H1 (cell line): ENCODE measurements around the gene RBM17. TPM values are rescaled to one million over a fixed set of nuclear protein-coding genes. Genes with fewer than 3 reads are reported as not detected.

Experiments used
- CTCF ChIA-PET: fragments of 300-600 bp; sonication (Branson Sonifier 250); formaldehyde crosslinking; loops from one replicate; lab custom pipeline; 2021; ENCODE audit not compliant: partially characterized antibody; lab: Charles Lee
- POLR2A ChIA-PET: fragments of 300-600 bp; sonication (Branson Sonifier 250); formaldehyde crosslinking; loops from one replicate; lab custom pipeline; 2021; ENCODE audit warnings: inconsistent platforms; ENCODE audit not compliant: partially characterized antibody; lab: Charles Lee
- DNase-seq, 2 experiments: peaks; one replicate each; pipeline versions ENCODE4 v3.0.0 to v3.0.0-alpha.2; 2010 to 2022; ENCODE audit warnings: low spot score in 2 of 2, low read depth in 1 of 2, mixed read lengths in 1 of 2
- FAIRE-seq: peaks from 2 replicates; lab custom pipeline; 2011; peaks lifted over from hg19 to GRCh38; lab: Jason Lieb, UNC
- H2AFZ ChIP-seq: 2 replicates; pipeline ENCODE4 v1.8.1; 2012; ENCODE audit warnings: low read length, inconsistent platforms
- H2AK5ac ChIP-seq: 2 replicates; pipeline ENCODE4 v1.6.1; 2013; ENCODE audit warnings: low read depth, low read length
- H2BK120ac ChIP-seq: replicated peaks from 2 replicates; pipeline ENCODE3; 2013; ENCODE audit warnings: low read depth, low read length, inconsistent platforms
- H2BK12ac ChIP-seq: 2 replicates; pipeline ENCODE4 v1.6.1; 2013; ENCODE audit warnings: low read depth, low read length
- H2BK15ac ChIP-seq: 2 replicates; pipeline ENCODE4 v1.6.1; 2013; ENCODE audit warnings: low read length
- H2BK20ac ChIP-seq: 2 replicates; pipeline ENCODE4 v1.6.1; 2013; ENCODE audit warnings: low read length
- H2BK5ac ChIP-seq: 2 replicates; pipeline ENCODE4 v1.6.1; 2013; ENCODE audit warnings: low read depth, low read length
- H3K14ac ChIP-seq: 2 replicates; pipeline ENCODE4 v1.6.1; 2013; ENCODE audit warnings: inconsistent platforms; ENCODE audit not compliant: insufficient read length
- H3K18ac ChIP-seq: 2 replicates; pipeline ENCODE4 v1.6.1; 2013; ENCODE audit warnings: low read length; ENCODE audit errors: extremely low read depth
- H3K23ac ChIP-seq: 2 replicates; pipeline ENCODE4 v1.6.1; 2013; ENCODE audit warnings: inconsistent platforms; ENCODE audit not compliant: insufficient read length
- H3K23me2 ChIP-seq: 2 replicates; pipeline ENCODE4 v1.6.1; 2013; ENCODE audit warnings: low read depth, low read length
- H3K27ac ChIP-seq: 2 replicates; pipeline ENCODE4 v1.6.1; 2011; ENCODE audit warnings: low read depth, low read length, inconsistent platforms
- H3K27me3 ChIP-seq, 4 experiments: replicated peaks in 1 of 4; 1 replicate in 1 of 4; 2 replicates in 3 of 4; pipeline versions ENCODE4 v1.6.1 to v1.8.1; 2011 to 2013; ENCODE audit warnings: low read length in 3 of 4, mild to moderate bottlenecking in 3 of 4, inconsistent platforms in 2 of 4, mixed read lengths in 2 of 4, moderate library complexity in 1 of 4; ENCODE audit not compliant: control insufficient read depth in 3 of 4, insufficient read depth in 3 of 4; ENCODE audit errors: extremely low read depth in 1 of 4
- H3K36me3 ChIP-seq, 4 experiments: 2 replicates each; pipeline versions ENCODE4 v1.6.1 to v1.8.1; 2011 to 2013; ENCODE audit warnings: mild to moderate bottlenecking in 4 of 4, low read length in 3 of 4, moderate library complexity in 2 of 4, control low read depth in 1 of 4, inconsistent platforms in 1 of 4; ENCODE audit not compliant: insufficient read depth in 4 of 4, control insufficient read depth in 2 of 4
- H3K4ac ChIP-seq: replicated peaks from 2 replicates; pipeline ENCODE3; 2013; ENCODE audit warnings: low read length, low read depth, mixed read lengths, inconsistent platforms; ENCODE audit not compliant: insufficient read length
- H3K4me1 ChIP-seq, 4 experiments: replicated peaks in 1 of 4; 1 replicate in 1 of 4; 2 replicates in 3 of 4; pipeline versions ENCODE4 v1.6.1 to v1.8.1; 2011 to 2013; ENCODE audit warnings: low read length in 3 of 4, inconsistent platforms in 2 of 4, mixed read lengths in 1 of 4; ENCODE audit not compliant: insufficient read depth in 4 of 4, control insufficient read depth in 3 of 4
- H3K4me2 ChIP-seq, 2 experiments: 2 replicates each; pipeline versions ENCODE4 v1.6.1 to v1.8.1; 2011 to 2013; ENCODE audit warnings: low read depth in 2 of 2, low read length in 2 of 2, control low read depth in 1 of 2, inconsistent platforms in 1 of 2, mild to moderate bottlenecking in 1 of 2; ENCODE audit not compliant: insufficient read depth in 1 of 2
- H3K4me3 ChIP-seq, 4 experiments: fragments of 200-600, 300-600 bp in 1 of 4; sonication (generic), shearing (Covaris generic), sonication (Bioruptor Twin) in 1 of 4; 2 replicates each; pipeline versions ENCODE4 v1.5.1 to v1.8.1; 2011 to 2016; ENCODE audit warnings: low read length in 4 of 4, low read depth in 3 of 4, control low read depth in 2 of 4, inconsistent platforms in 2 of 4, mild to moderate bottlenecking in 2 of 4, mixed read lengths in 1 of 4, moderate library complexity in 1 of 4; ENCODE audit not compliant: insufficient read depth in 2 of 4; ENCODE audit errors: extremely low read depth in 1 of 4
- H3K56ac ChIP-seq: replicated peaks from 2 replicates; pipeline ENCODE3; 2013; ENCODE audit warnings: low read depth, mild to moderate bottlenecking, mixed read lengths, low read length, inconsistent platforms; ENCODE audit not compliant: insufficient read length
- H3K79me1 ChIP-seq: 2 replicates; pipeline ENCODE4 v1.6.1; 2013; ENCODE audit warnings: low read depth, low read length, control low read depth
- H3K79me2 ChIP-seq, 2 experiments: 2 replicates each; pipeline versions ENCODE4 v1.6.1 to v1.8.1; 2012 to 2013; ENCODE audit warnings: low read length in 2 of 2, mild to moderate bottlenecking in 2 of 2, inconsistent platforms in 1 of 2; ENCODE audit not compliant: insufficient read depth in 2 of 2, control insufficient read depth in 1 of 2
- H3K9ac ChIP-seq, 4 experiments: replicated peaks in 1 of 4; 1 replicate in 1 of 4; 2 replicates in 3 of 4; pipeline versions ENCODE4 v1.6.1 to v1.8.1; 2011 to 2013; ENCODE audit warnings: low read depth in 3 of 4, low read length in 3 of 4, control low read depth in 2 of 4, mild to moderate bottlenecking in 2 of 4, moderate library complexity in 2 of 4, inconsistent platforms in 1 of 4; ENCODE audit errors: extremely low read depth in 1 of 4
- H3K9me3 ChIP-seq, 2 experiments: 2 replicates each; pipeline versions ENCODE4 v1.6.1 to v1.8.1; 2012 to 2013; ENCODE audit warnings: mild to moderate bottlenecking in 2 of 2, moderate library complexity in 2 of 2, control low read depth in 1 of 2, inconsistent platforms in 1 of 2, low read depth in 1 of 2, low read length in 1 of 2, mixed read lengths in 1 of 2; ENCODE audit not compliant: insufficient read depth in 2 of 2
- H4K20me1 ChIP-seq, 2 experiments: replicated peaks in 1 of 2; 2 replicates each; pipeline versions ENCODE3 to v1.8.1; 2011 to 2013; ENCODE audit warnings: inconsistent platforms in 2 of 2, low read length in 2 of 2, mild to moderate bottlenecking in 1 of 2; ENCODE audit not compliant: insufficient read depth in 2 of 2, control insufficient read depth in 1 of 2
- H4K5ac ChIP-seq: 2 replicates; pipeline ENCODE4 v1.6.1; 2013; ENCODE audit warnings: low read length, low read depth, mixed read lengths, inconsistent platforms; ENCODE audit not compliant: insufficient read length
- H4K8ac ChIP-seq: 2 replicates; pipeline ENCODE4 v1.8.0; 2013; ENCODE audit warnings: mild to moderate bottlenecking, moderate library complexity, low read length, inconsistent platforms; ENCODE audit not compliant: insufficient read depth; ENCODE audit errors: extremely low read depth
- H4K91ac ChIP-seq: replicated peaks from 2 replicates; pipeline ENCODE3; 2013; ENCODE audit warnings: low read length, mixed read lengths, inconsistent platforms; ENCODE audit not compliant: insufficient read length
- ATF2 ChIP-seq: IDR thresholded peaks from 2 replicates; pipeline ENCODE4 v1.6.1; 2012; ENCODE audit warnings: low read length, inconsistent platforms
- BCL11A ChIP-seq, 2 experiments: IDR thresholded peaks; one replicate each; pipeline ENCODE4 v1.6.1; 2011; ENCODE audit warnings: low read depth in 2 of 2, low read length in 2 of 2, mild to moderate bottlenecking in 2 of 2
- CBX5 ChIP-seq: fragments of 300-800, 300-1000 bp; sonication (generic); IDR thresholded peaks from 2 replicates; pipeline ENCODE4 v1.7.1; 2016; ENCODE audit warnings: antibody characterized with exemption, low read length, low read depth
- CREB1 ChIP-seq: IDR thresholded peaks from 2 replicates; pipeline ENCODE4 v1.6.1; 2012; ENCODE audit warnings: inconsistent platforms
- EZH2 ChIP-seq: fragments of 200-600 bp; sonication (generic); IDR thresholded peaks from 2 replicates; pipeline ENCODE4 v1.7.1; 2012; ENCODE audit warnings: low read depth, mild to moderate bottlenecking, moderate library complexity, low read length, inconsistent platforms; ENCODE audit not compliant: severe bottlenecking
- KDM1A ChIP-seq: fragments of 200-600, 300-600 bp; sonication (generic); IDR thresholded peaks from 2 replicates; pipeline ENCODE4 v1.7.1; 2016; ENCODE audit warnings: mild to moderate bottlenecking, low read length, borderline replicate concordance
- RAD21 ChIP-seq, 2 experiments: IDR thresholded peaks in 1 of 2; conservative IDR thresholded peaks in 1 of 2; 2 replicates each; pipeline ENCODE4 v1.6.1; 2011; ENCODE audit warnings: low read depth in 2 of 2, low read length in 2 of 2, improper control_type of control experiment in 1 of 2, inconsistent platforms in 1 of 2, mild to moderate bottlenecking in 1 of 2, moderate library complexity in 1 of 2
- SUZ12 ChIP-seq: fragments of 200-600 bp; sonication (generic); IDR thresholded peaks from 2 replicates; pipeline ENCODE4 v1.6.1; 2012; ENCODE audit warnings: mild to moderate bottlenecking, inconsistent platforms, low read length, moderate library complexity, mixed read lengths
- WGBS, 2 experiments: shearing (Covaris generic) in 1 of 2; methylation state at CpG; one replicate each; pipeline versions ENCODE4 v1.1.6 to v1.1.7; 2013 to 2015; ENCODE audit warnings: low lambda C conversion rate in 2 of 2, mixed read lengths in 2 of 2, inconsistent platforms in 1 of 2, low coverage in 1 of 2, missing lambda C conversion rate in 1 of 2; ENCODE audit not compliant: insufficient replicate concordance in 2 of 2, insufficient coverage in 1 of 2, insufficient read length in 1 of 2; ENCODE audit errors: extremely low coverage in 1 of 2, missing lambda C conversion rate in 1 of 2; 5-methylcytosine and 5-hydroxymethylcytosine counted together
- polyA plus RNA-seq, 7 experiments: library from polyadenylated mRNA; depleted of rRNA in 3 of 7; stranded (reverse) in 5 of 7; unstranded in 2 of 7; fragments of >200 nt in 5 of 7; fragments of 200-250 nt in 2 of 7; gene quantifications; 1 replicate in 5 of 7; 2 replicates in 1 of 7; 4 replicates in 1 of 7; pipeline versions ENCODE4 v1.2.1 to v1.2.3, GENCODE V29; 2011 to 2013; ENCODE audit warnings: missing spikeins in 2 of 7, mixed read lengths in 2 of 7
- total RNA-seq: library from RNA; stranded (reverse); fragmentation: NEBNext Ultra II Directional; extraction: Animal tissue kit (Norgen Biotek cat#: 25700); gene quantifications from 2 replicates; pipeline ENCODE4 v1.2.1, GENCODE V29; 2021

RBM17 gene
- total and polyA plus RNA-seq, 2 of the 8 experiments (the other 6 are each of a cell fraction or from before 2014, with no cell fraction given) = 15.7 to 128 TPM

GRCh38 chr10:6086375-6087233 lies 2.2 kb upstream of the RBM17 start:
- CTCF ChIA-PET = interaction anchor here (0.6 to 3.9 kb wide), 46 partner anchors 8 to 326 kb away, joined by 3 to 43 read pairs (median 4); partner anchors contain the start of gene PFKFB3
- Histone ChIP-seq H3K23me2 (peaks cover 6% of the 10 kb centered on the region; the same call in 1 of the 2 replicates), H2AK5ac (no peak overlapping the region), H4K5ac (no peak overlapping the region), H3K23ac (no peak overlapping the region), H2BK15ac (peak overlapping the region; percentile 81; the same call in 1 of the 2 replicates), H3K9me3 (no peaks in the 10 kb centered on the region), H3K4ac (no peak overlapping the region), H2AFZ (peak overlapping the region; percentile 84), H2BK5ac (no peak overlapping the region), H3K18ac (no peak overlapping the region), H2BK120ac (no peak overlapping the region), H3K79me2 (peaks cover 20 to 24% of the 10 kb centered on the region in 2 experiments), H3K4me3 (no peak overlapping the region), H3K27me3 (no peaks in the 10 kb centered on the region), H3K36me3 (no peaks in the 10 kb centered on the region), H3K4me1 (peaks cover 0 to 14% (median 4%) of the 10 kb centered on the region in 4 experiments; a peak in 4 of 7 replicates), H3K4me2 (peak overlapping the region in 1 of 2 experiments; percentile 37; a peak in 2 of 4 replicates), H3K27ac (no peak overlapping the region), H3K56ac (no peak overlapping the region), H3K79me1 (no peaks in the 10 kb centered on the region; the same call in 1 of the 2 replicates), H2BK20ac (peak overlapping the region; percentile 99; the same call in 1 of the 2 replicates), H4K8ac (no peak overlapping the region), H3K14ac (no peak overlapping the region), H4K91ac (no peak overlapping the region), H4K20me1 (peaks cover 8 to 10% of the 10 kb centered on the region in 2 experiments), H3K9ac (no peak overlapping the region), H2BK12ac (peak overlapping the region; percentile 98)
- FAIRE-seq (peak; percentile 88), DNase-seq (peak; percentile 87 to 90)
- 28% methylated on average over 19 of the region's 19 CpGs; no CpG with 5 or more reads in 1 of the 2 experiments for WGBS, 2 experiments
- POLR2A ChIA-PET = interaction anchor here (1.1 to 1.9 kb wide), 3 partner anchors 13 to 116 kb away, joined by 3 to 7 read pairs (median 4); partner anchors contain the start of genes IL15RA and PFKFB3
- TF ChIP-seq CREB1 = peak; percentile 67; the same call in 1 of the 2 replicates
- no peak for TF ChIP-seq EZH2
- no peak for TF ChIP-seq BCL11A (IDR thresholded peaks at IDR 0.05; ENCODE audit: low read depth in 2 of 2, low read length in 2 of 2)
- TF ChIP-seq RAD21 (IDR thresholded peaks at IDR 0.05 in 1 of 2, conservative IDR thresholded peaks at IDR 0.05 in 1 of 2; ENCODE audit: low read depth in 2 of 2, low read length in 2 of 2) = peak; percentile 62 to 71
- TF ChIP-seq KDM1A = no peak
- no peak for TF ChIP-seq SUZ12
- TF ChIP-seq CBX5 = no peak
- TF ChIP-seq ATF2 = 0 out of 2 replicates have a peak, but pooled peaks have one; percentile 48
